DMS79 treated with DMSO at 0.1 percent for 48 hours (cell line): Measurements from ENCODE around the gene C1orf232.

Experiments
- DNase-seq: peaks from one replicate; lab custom pipeline; 2025; lab: John Stamatoyannopoulos, UW

Gene C1orf232

GRCh38 chr1:26124418-26125331 lies 44.1 kb downstream of the C1orf232 start:
- no peak for DNase-seq

DNA sequence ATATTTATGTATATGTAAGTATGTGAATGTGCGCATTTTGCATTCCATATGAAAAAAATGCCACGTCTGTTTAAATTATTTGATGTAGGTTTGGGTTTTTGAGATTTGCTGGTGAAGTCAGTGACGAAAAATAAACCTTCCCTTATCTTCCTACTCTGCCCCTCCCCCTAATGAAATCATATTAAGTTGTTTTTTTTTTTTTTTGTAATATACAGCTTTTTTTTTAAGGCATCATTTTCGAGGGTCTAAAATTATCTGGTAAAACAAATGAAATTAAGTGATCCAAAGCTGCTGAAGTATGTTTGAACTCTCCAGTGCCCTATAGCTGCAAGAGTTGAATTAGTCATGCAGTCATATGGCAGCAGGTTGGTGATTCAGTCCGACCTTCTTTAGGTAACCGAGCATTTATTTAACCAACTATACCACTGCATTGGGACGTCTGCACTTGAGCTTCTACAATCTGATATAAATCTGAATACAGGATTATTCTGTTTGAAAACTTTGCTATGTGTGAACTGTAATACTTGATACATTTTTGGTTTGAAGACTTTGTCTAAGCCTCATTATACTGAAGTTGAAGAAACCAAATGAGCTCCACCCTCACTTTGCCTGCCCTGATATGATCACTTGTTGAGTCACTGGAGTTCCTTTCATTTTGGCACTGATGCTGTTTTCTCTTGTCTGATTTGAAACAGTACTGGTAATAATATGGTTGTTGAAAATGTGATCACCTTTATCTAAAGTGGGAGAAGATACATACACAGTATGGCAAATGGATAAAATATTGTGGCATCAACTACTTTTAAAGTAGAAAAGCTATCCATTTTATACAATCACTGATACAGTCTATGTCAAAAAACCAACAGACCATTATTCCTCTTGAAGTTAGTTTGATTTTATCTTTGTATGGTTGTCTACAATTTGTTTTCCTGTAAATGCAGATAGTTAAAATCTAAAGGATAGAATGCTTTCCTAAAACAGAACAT lies 45.5 kb downstream of the C1orf232 start:
- no peak for DNase-seq

- DNase-seq, result peak; percentile 58
Observed at GRCh38 chr1:26121854-26122773, 46.6 kb downstream of the C1orf232 start.

GRCh38 chr1:26119892-26120608 lies 48.7 kb downstream of the C1orf232 start:
- DNase-seq, result no peak

DNA sequence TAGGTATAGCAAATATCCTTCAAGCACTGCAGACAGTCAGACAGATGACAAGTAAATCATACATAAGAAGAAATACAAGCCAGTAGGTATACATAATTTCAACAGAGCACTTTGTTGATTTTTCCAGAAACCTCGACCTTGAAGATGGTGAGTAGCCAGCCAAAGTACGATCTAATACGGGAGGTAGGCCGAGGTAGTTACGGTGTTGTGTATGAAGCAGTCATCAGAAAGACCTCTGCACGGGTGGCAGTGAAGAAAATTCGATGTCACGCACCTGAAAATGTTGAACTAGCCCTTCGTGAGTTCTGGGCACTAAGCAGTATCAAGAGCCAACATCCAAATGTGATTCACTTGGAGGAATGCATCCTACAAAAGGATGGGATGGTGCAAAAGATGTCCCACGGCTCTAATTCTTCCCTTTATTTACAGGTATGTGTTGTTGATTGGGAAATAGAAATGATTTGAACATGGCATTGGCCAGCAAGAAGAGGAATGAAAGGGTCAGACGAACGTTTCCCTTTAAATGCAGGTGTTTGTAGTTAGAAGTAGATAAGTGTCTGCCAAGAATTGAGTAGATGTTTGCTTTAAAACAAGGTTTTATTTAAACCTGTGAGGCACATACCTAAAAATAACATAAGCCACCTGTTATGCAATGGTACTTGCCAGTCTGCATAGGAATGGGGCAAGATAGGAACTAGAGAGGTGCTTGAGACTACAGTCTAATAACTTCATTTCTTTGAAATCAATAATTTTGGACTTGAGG lies 54.4 kb downstream of the C1orf232 start:
- DNase-seq, result no peak
